Epithelial cell of proximal tubule (primary cell): ENCODE measurements around the gene ERC2. TPM values are rescaled to one million over a fixed set of nuclear protein-coding genes. Genes with fewer than 3 reads are reported as not detected.

Experiments used
- DNase-seq: peaks from one replicate; pipeline ENCODE4 v3.0.0-alpha.2; 2011; ENCODE audit warnings: low read depth
- H3K4me3 ChIP-seq: 2 replicates; pipeline ENCODE4 v1.5.1; 2011; ENCODE audit warnings: low read depth, mild to moderate bottlenecking, low read length
- total RNA-seq: library from RNA; depleted of rRNA; stranded (reverse); fragments of >200 nt; gene quantifications from 2 replicates; pipeline ENCODE4 v1.2.3, GENCODE V29; 2015
- TF ChIP-seq, protein P1 (sequence below): conservative IDR thresholded peaks from 2 replicates; pipeline ENCODE4 v1.5.1; 2012; ENCODE audit warnings: low read depth, mild to moderate bottlenecking, low read length

The ERC2 gene
- total RNA-seq, 1 donor from 2014 or later = 2.7 TPM

DNA sequence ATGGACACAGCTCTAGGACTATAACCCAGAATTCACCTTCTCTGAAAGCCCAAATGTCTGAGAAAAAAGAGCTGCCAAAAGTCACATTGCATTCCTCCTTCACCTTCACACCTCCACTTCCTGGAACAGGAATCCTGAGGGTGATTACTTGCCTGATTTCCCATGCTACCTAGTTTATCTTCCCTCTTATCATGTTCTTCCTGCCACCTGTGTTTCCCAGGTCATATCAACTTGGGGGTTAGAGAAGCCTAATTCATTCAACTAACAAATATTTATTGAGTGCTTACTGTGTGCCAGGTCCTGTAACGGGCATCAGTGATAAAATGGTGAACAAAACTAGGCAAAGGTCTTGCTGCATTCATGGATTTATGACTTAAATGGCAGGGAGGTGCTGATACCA, 701.5 kb downstream of the ERC2 start:
- no peak overlapping the region for H3K4me3 ChIP-seq
- DNase-seq = no peak
- TF ChIP-seq, protein P1, sequence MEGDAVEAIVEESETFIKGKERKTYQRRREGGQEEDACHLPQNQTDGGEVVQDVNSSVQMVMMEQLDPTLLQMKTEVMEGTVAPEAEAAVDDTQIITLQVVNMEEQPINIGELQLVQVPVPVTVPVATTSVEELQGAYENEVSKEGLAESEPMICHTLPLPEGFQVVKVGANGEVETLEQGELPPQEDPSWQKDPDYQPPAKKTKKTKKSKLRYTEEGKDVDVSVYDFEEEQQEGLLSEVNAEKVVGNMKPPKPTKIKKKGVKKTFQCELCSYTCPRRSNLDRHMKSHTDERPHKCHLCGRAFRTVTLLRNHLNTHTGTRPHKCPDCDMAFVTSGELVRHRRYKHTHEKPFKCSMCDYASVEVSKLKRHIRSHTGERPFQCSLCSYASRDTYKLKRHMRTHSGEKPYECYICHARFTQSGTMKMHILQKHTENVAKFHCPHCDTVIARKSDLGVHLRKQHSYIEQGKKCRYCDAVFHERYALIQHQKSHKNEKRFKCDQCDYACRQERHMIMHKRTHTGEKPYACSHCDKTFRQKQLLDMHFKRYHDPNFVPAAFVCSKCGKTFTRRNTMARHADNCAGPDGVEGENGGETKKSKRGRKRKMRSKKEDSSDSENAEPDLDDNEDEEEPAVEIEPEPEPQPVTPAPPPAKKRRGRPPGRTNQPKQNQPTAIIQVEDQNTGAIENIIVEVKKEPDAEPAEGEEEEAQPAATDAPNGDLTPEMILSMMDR = no peak

DNA sequence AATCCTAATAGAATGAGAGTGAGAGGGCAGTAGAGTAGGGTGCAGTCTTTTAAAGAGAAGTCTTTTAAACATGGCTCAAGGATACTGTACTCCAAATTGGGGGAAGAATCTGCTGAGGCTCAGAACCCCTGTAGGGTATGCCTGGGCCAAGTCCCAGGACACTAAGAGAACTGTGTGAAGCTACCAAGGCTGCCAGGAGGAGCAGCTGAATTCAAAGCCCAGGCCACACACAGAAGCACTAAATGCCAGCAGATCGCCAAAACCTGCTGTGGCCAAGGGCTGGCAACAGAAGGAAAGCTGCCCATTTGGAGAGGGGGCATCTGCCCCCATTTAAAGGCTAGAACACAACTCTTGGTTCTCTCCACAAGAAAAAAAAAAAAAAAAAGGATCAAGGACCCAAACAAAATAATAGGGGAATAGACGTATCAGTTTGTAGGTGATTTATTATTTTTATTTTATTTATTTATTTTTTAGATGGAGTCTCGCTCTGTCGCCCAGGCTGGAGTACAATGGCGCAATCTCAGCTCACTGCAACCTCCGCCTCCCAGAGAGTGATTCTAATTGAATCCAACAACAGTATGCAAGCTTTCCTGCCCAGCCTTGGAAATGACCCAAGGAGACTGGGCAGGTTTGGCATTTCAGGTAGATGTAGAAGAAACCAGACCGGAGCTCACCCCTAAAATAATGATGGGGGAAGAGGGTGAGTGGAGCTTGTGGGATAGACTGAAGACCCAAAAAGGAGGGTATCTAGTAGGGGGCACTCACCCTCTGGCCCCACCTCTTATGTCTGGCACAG, 702.2 kb downstream of the ERC2 start:
- no peak for DNase-seq
- H3K4me3 ChIP-seq = no peak overlapping the region
- TF ChIP-seq, protein P1 = no peak

DNA sequence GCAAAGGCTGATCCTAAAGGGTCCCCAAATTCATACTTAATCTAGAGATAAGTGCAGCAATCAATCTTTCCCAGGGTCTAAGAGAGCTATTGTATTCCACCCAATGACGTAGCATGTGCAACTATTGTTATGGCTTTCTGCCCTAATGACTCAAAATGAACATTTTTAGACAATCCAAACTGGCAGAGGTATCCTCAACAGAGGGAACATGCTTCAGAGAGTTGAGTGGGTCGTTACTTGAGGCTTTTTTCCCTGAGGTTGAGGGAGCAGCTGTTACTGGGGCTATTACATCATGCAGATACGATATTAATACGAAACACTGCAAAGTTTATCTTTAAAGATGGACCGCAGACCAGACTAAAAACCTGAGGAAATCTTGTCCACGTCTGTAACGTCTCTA, 702.9 kb downstream of the ERC2 start:
- no peak overlapping the region for H3K4me3 ChIP-seq
- DNase-seq = no peak
- TF ChIP-seq, protein P1 = no peak

DNA sequence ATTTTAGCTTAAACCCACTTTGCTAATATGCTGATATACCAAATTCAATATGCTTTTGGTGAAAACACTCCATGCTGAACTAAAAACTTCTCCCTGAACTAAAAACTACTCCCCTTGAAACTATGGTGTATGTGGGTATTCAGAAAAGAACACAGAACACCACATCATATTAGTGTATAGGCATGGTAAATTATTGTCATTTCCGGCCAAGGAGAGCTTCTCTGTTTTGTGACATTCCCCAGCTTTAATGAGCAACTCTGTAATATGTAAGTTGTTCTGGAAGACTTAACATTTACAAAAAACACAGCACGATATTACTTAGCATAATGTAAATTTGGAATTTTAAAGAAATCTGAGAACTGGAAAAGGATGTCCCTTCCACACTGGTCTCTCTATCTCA, 711.3 kb downstream of the ERC2 start:
- TF ChIP-seq, protein P1 = no peak
- DNase-seq = no peak
- H3K4me3 ChIP-seq = no peak overlapping the region

DNA sequence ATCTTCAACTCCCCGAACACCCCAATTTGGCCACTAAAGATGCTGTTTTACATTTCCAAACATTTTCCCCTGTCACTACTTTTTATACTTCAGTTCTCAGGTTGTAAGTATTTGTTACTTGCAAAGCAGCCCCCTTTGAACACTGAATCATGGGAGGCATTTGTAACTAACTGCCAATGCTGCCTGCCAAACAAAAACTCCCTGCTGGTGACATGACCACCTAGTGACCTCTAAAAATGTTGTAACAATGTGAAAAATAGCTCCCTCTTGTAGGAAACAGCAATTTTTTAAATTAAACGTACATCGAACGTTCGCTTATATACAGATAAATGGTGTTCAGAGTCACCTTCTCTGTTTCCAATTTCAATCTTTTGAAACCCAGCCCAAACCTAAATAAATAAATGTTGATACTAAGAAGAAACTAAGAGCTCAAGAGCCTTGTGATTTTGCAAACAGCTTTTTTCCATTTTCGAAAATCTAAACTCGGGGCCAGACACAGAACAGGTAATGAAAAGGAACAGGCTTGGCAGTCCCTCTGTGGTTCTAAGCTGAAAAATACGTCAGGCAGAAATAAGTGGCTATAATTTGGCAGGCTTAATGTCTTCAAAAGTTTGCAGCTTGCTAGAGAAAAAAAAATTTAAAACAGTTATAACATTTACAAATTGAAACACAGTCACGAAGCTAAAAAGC, 712.6 kb downstream of the ERC2 start:
- no peak overlapping the region for H3K4me3 ChIP-seq
- TF ChIP-seq, protein P1 = no peak
- DNase-seq = no peak

DNA sequence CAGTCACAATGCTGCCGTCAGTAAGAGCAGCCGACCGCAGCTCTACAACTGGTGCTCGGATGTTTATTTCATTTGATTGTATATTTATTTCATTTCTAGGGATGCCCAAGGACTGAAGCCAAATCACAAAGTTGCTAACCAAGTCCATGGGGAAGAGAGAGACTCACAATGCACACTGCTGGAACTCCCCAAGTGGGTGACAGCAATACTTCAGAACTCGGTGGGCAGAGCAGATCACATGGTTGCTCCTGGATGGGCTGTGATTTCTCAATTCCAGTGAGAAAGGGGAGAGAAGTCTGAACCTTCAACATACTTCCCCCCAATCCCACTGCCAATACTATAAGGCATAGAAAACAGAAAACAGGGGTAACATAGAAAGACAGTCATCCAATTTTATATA, 715.4 kb downstream of the ERC2 start:
- no peak for DNase-seq
- no peak overlapping the region for H3K4me3 ChIP-seq
- TF ChIP-seq, protein P1 = no peak
